ENCODE results near the gene CHTF18.

- TF ChIP-seq, protein P1, sequence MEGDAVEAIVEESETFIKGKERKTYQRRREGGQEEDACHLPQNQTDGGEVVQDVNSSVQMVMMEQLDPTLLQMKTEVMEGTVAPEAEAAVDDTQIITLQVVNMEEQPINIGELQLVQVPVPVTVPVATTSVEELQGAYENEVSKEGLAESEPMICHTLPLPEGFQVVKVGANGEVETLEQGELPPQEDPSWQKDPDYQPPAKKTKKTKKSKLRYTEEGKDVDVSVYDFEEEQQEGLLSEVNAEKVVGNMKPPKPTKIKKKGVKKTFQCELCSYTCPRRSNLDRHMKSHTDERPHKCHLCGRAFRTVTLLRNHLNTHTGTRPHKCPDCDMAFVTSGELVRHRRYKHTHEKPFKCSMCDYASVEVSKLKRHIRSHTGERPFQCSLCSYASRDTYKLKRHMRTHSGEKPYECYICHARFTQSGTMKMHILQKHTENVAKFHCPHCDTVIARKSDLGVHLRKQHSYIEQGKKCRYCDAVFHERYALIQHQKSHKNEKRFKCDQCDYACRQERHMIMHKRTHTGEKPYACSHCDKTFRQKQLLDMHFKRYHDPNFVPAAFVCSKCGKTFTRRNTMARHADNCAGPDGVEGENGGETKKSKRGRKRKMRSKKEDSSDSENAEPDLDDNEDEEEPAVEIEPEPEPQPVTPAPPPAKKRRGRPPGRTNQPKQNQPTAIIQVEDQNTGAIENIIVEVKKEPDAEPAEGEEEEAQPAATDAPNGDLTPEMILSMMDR (IDR thresholded peaks at IDR 0.05): no peak
- TF ChIP-seq POLR2A (IDR thresholded peaks at IDR 0.05; ENCODE audit: low read depth) (no peak), POLR2AphosphoS5 (IDR thresholded peaks at IDR 0.05) (no peak), EP300 (IDR thresholded peaks at IDR 0.05) (no peak)
Observed at GRCh38 chr16:778909-779527, 9.4 kb upstream of the CHTF18 start.
